ENCODE data around the gene KCNMA1.

DNA sequence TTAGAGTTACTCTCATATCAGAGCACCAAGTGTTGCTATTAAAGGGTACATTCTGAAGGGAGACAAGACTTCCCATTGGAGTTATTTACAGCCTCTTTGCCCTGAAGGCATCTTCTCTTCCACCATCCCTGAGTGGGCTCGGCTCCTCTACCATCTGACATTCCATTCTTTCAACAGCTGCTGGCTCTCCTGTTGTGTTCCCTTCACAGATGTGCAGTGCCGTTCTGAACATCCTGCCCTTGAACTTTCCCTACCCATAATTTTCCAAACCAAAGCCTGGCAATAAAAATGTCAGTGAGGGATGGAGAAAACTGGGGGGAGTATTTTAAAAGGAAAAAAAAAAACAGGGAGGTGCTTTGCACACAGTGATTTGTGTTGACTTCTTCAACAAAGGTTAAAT is 392.9 kb downstream of the KCNMA1 start:
- TF ChIP-seq, protein P1, sequence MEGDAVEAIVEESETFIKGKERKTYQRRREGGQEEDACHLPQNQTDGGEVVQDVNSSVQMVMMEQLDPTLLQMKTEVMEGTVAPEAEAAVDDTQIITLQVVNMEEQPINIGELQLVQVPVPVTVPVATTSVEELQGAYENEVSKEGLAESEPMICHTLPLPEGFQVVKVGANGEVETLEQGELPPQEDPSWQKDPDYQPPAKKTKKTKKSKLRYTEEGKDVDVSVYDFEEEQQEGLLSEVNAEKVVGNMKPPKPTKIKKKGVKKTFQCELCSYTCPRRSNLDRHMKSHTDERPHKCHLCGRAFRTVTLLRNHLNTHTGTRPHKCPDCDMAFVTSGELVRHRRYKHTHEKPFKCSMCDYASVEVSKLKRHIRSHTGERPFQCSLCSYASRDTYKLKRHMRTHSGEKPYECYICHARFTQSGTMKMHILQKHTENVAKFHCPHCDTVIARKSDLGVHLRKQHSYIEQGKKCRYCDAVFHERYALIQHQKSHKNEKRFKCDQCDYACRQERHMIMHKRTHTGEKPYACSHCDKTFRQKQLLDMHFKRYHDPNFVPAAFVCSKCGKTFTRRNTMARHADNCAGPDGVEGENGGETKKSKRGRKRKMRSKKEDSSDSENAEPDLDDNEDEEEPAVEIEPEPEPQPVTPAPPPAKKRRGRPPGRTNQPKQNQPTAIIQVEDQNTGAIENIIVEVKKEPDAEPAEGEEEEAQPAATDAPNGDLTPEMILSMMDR (IDR thresholded peaks at IDR 0.05; ENCODE audit: insufficient read depth, low read length, poor library complexity, severe bottlenecking): no peak
- no peak for TF ChIP-seq EZH2phosphoT487 (conservative IDR thresholded peaks at IDR 0.05; ENCODE audit: low read length)

Data from SU-DHL-6 (cell line).